ENCODE measurements around the gene DMKN.

Gene DMKN

DNA sequence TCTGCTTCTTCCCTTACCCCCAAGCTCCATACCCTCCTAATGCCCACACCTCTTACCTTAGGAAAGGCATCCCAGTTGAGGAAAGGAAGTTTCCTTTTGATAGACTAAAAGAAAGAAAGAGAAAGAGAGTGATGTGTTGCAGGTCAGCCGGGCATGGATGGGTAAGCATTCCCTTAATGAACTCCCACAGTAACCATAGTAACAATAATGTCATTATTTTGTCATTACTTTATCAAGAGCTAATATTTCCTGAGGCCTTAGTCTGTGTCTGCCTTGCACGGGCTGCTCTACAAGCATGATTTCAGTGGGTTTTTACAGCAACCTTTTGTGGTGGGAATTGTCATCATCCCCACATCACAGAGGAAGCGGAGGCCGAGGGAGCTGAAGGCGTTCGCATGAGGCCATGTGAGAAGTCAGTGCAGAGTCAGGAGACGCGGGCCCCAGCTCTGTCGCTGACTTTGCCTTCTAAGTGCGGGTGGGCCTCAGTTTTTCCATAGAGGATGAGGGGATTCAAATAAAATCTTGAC lies 25.7 kb downstream of the DMKN start:
- in situ Hi-C loops (cut with HindIII; ENCODE audit: low pct_ligation_motif_present, low sequenced_read_pairs) = no loop called here
- Histone ChIP-seq H3K4me3 (ENCODE audit: low read depth, low read length) (no peak overlapping the region), H3K27me3 (replicated peaks) (peaks cover 2% of the 10 kb centered on the region), H3K36me3 (replicated peaks) (no peaks in the 10 kb centered on the region), H3K27ac (no peak overlapping the region)
- no peak for DNase-seq
- TF ChIP-seq, protein P1, sequence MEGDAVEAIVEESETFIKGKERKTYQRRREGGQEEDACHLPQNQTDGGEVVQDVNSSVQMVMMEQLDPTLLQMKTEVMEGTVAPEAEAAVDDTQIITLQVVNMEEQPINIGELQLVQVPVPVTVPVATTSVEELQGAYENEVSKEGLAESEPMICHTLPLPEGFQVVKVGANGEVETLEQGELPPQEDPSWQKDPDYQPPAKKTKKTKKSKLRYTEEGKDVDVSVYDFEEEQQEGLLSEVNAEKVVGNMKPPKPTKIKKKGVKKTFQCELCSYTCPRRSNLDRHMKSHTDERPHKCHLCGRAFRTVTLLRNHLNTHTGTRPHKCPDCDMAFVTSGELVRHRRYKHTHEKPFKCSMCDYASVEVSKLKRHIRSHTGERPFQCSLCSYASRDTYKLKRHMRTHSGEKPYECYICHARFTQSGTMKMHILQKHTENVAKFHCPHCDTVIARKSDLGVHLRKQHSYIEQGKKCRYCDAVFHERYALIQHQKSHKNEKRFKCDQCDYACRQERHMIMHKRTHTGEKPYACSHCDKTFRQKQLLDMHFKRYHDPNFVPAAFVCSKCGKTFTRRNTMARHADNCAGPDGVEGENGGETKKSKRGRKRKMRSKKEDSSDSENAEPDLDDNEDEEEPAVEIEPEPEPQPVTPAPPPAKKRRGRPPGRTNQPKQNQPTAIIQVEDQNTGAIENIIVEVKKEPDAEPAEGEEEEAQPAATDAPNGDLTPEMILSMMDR (IDR thresholded peaks at IDR 0.05; ENCODE audit: low read depth, low read length, missing control alignments) = no peak

DNA sequence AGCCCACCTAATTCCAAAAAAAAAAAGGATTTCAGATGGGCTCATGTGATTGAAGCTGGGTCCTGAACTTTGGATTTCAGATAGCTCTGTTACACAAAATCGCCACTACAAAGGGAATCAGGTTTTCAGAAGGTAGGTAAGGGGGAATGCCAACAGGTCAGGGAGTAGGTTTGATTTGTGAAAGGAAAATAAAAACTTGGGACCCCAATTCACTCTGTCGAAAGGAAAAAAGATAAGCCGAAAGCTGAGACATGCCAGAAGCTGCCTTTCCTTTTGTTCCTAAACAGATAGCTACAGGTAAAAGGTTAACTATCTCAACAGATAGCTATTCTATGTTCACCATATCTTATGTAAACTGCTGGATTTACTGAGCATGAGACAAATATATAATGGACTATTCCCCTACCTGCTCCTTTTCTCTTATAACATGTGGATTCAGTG lies 27.2 kb downstream of the DMKN start:
- H3K27me3 ChIP-seq (replicated peaks) = no peaks in the 10 kb centered on the region
- H3K4me3 ChIP-seq (ENCODE audit: low read depth, low read length) = no peak overlapping the region
- DNase-seq = no peak
- no peak overlapping the region for H3K27ac ChIP-seq
- TF ChIP-seq, protein P1 (IDR thresholded peaks at IDR 0.05; ENCODE audit: low read depth, low read length, missing control alignments) = no peak
- in situ Hi-C loops (cut with HindIII; ENCODE audit: low pct_ligation_motif_present, low sequenced_read_pairs) = no loop called here
- H3K36me3 ChIP-seq (replicated peaks) = no peaks in the 10 kb centered on the region

DNA sequence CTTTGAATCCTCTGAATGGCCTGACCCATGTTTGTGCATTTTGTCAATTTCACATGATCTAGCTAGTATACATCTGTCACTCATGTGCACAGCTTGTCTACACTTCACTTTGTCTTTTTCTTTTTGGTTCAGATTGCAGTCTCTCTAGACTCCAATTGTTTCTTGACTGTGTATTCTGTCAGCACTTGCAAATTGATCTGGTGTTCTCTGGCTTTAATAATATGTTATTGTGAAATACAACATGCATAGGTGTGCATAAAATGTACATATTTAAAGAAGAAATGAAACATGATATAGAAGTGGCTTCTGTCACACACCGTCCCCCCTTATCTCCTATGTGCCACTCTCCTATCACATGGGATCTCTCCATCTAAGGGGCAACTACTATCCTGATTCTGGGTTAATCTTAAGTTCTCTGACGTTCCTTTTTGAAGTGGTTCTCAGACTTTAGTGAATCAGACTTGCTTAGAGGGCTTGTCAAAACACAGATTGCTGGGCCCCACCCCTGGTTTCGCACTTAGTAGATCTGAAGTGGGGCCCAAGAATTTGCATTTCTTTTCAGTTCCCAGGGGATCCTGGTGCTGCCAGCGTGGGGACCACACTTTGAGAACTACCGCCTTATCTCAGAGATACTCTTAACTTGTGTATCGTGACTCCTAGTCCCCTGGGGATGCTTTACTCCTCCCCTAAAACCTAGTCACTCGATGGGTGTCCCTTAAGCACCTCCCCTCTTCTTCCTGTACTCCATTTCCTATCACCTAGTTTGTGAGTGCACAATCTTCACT lies 29.0 kb downstream of the DMKN start:
- Histone ChIP-seq H3K27ac (no peak overlapping the region), H3K4me3 (ENCODE audit: low read depth, low read length) (no peak overlapping the region), H3K36me3 (replicated peaks) (no peaks in the 10 kb centered on the region), H3K27me3 (replicated peaks) (no peaks in the 10 kb centered on the region)
- TF ChIP-seq, protein P1 (IDR thresholded peaks at IDR 0.05; ENCODE audit: low read depth, low read length, missing control alignments) = no peak
- DNase-seq = no peak
- in situ Hi-C loops (cut with HindIII; ENCODE audit: low pct_ligation_motif_present, low sequenced_read_pairs) = no loop called here

DNA sequence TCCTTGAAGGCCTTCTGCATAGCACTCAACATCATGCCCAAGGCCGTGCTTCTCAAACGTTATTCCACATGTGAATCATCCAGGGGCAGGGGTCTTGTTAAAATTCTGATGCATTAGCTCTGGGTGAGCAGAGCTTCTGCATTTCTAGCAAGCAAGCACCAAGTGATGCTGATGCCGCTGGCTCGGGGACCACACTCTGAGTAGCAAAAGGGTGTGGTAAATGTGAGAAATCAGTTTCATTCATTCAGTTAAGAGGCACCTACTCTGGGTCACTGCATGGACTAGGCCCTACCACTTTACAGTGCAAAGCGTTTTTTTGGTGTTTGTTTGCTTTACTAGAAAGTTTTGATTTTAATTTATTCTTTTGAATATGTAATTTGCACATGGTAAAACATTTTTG lies 30.4 kb downstream of the DMKN start:
- Histone ChIP-seq H3K36me3 (replicated peaks) (no peaks in the 10 kb centered on the region), H3K27ac (no peak overlapping the region), H3K4me3 (ENCODE audit: low read depth, low read length) (no peak overlapping the region), H3K27me3 (replicated peaks) (no peaks in the 10 kb centered on the region)
- no peak for DNase-seq
- in situ Hi-C loops (cut with HindIII; ENCODE audit: low pct_ligation_motif_present, low sequenced_read_pairs) = no loop called here
- TF ChIP-seq, protein P1 (IDR thresholded peaks at IDR 0.05; ENCODE audit: low read depth, low read length, missing control alignments) = no peak

DNA sequence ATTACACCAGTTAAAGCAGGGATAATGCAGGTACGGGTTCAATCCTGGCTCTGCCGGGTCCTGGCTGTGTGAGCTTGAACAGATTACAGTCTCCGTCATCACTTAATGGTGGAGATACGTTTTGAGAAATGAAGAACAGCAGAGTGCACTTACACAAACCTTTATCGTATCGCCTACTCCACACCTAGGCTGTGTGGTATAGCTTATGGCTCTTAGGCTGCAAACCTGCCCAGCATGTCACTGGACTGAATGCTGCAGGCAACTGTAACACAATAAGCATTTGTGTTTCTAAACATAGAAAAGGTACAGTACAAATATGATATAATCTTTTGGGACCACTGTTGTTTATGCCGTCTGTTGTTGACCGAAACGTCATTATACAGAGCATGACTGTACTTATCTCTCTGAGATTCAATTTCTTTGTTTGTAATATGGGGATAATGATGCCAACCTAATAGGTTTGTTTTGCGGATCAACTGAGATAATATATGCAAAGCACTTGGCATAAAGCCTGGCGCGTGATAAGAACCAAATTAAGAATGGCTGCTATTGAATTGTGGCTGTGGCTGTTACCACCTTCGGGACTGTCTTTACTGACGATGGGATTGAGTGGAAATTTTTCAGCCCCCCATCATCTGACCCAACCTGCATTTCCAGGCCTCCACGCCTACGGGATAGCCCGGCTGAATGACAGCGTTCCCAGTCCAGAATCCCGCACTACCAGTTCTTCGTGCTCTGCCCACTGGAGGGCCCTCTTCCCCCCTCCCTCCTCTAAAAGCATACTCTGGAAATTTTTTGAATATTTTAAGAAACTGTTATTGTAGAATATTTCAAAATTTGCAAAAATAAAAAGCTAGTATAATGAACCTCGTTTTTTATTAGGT lies 34.4 kb downstream of the DMKN start:
- no peak for DNase-seq
- TF ChIP-seq, protein P1 (IDR thresholded peaks at IDR 0.05; ENCODE audit: low read depth, low read length, missing control alignments) = no peak
- in situ Hi-C loops (cut with HindIII; ENCODE audit: low pct_ligation_motif_present, low sequenced_read_pairs) = no loop called here

More for the DNA sequence above, 34.4 kb downstream of the DMKN start:
- H3K27ac ChIP-seq = no peak overlapping the region
- H3K36me3 ChIP-seq (replicated peaks) = no peaks in the 10 kb centered on the region
- H3K27me3 ChIP-seq (replicated peaks) = no peaks in the 10 kb centered on the region
- no peak overlapping the region for H3K4me3 ChIP-seq (ENCODE audit: low read depth, low read length)
